Gastroesophageal sphincter (tissue), 3 donors: ENCODE results near the gene WDR86.

Experiments
- EP300 ChIP-seq: sonication (generic); formaldehyde crosslinking; IDR thresholded peaks from one replicate; pipeline ENCODE4 v1.6.1; 2017; ENCODE audit warnings: antibody characterized with exemption, mild to moderate bottlenecking
- POLR2A ChIP-seq, 2 donors: fragments of 450-650 bp; IDR thresholded peaks; one replicate each; pipeline ENCODE4 v1.6.1; 2017; ENCODE audit warnings: antibody characterized with exemption in 2 of 2, mild to moderate bottlenecking in 2 of 2, moderate library complexity in 1 of 2
- POLR2AphosphoS5 ChIP-seq: sonication (generic); formaldehyde crosslinking; IDR thresholded peaks from one replicate; pipeline ENCODE4 v1.6.1; 2017; ENCODE audit warnings: antibody characterized with exemption
- TF ChIP-seq, protein P1 (sequence below), 4 experiments: fragments of 200-600 bp in 2 of 4; fragments of 450-650 bp in 2 of 4; sonication (generic) in 1 of 4; IDR thresholded peaks; one replicate each; pipeline ENCODE4 v1.5.1; 2017 to 2019; ENCODE audit warnings: antibody characterized with exemption in 4 of 4, mild to moderate bottlenecking in 2 of 4, moderate library complexity in 2 of 4

DNA sequence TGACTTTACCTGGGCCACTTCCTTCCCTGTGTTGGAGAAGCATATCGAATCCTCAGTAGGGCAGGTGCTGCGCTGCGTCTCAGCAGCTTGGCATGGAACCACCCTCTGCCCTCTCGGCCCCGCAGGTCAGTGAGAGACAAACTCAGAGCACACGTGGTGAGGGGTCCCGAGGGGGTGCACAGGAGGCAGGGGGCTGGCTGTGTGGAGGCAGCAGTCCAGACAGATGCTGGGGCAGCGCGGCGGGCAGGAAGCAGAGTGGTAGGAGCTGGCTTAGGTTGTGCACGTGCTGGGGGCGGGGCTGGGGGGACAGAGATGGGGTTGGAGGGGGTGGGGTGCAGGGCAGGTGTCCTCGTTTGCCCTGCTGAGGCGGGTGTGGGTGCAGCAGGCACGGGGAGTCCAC, 35.1 kb downstream of the WDR86 start:
- TF ChIP-seq, protein P1, sequence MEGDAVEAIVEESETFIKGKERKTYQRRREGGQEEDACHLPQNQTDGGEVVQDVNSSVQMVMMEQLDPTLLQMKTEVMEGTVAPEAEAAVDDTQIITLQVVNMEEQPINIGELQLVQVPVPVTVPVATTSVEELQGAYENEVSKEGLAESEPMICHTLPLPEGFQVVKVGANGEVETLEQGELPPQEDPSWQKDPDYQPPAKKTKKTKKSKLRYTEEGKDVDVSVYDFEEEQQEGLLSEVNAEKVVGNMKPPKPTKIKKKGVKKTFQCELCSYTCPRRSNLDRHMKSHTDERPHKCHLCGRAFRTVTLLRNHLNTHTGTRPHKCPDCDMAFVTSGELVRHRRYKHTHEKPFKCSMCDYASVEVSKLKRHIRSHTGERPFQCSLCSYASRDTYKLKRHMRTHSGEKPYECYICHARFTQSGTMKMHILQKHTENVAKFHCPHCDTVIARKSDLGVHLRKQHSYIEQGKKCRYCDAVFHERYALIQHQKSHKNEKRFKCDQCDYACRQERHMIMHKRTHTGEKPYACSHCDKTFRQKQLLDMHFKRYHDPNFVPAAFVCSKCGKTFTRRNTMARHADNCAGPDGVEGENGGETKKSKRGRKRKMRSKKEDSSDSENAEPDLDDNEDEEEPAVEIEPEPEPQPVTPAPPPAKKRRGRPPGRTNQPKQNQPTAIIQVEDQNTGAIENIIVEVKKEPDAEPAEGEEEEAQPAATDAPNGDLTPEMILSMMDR (IDR thresholded peaks at IDR 0.05): no peak
- TF ChIP-seq POLR2A (IDR thresholded peaks at IDR 0.05) (no peak), POLR2AphosphoS5 (no peak), EP300 (no peak)
